Forelimb muscle (tissue), 1 donor: ENCODE results near the gene TANK. TPM values are rescaled to one million over a fixed set of nuclear protein-coding genes. Genes with fewer than 3 reads are reported as not detected.
"Not testable (repeated sequence)": the region's sequence is repeated elsewhere in the genome, so short reads cannot be mapped to it uniquely, and the experiment has no call there.

Source experiments
- DNase-seq: peaks from one replicate; pipeline ENCODE4 v3.0.0-alpha.2; 2013; ENCODE audit warnings: low read depth
- polyA plus RNA-seq: library from polyadenylated mRNA; unstranded; fragments of 120-200 nt; gene quantifications from one replicate; pipeline ENCODE4 v1.2.1, GENCODE V29; 2013; ENCODE audit not compliant: insufficient read length

Gene TANK
- polyA plus RNA-seq, 1 donor: 27.9 TPM

GRCh38 chr2:161166538-161167409 lies 6.5 kb downstream of the TANK start:
- DNase-seq: no peak

- no peak for DNase-seq
These were observed 9.1 kb downstream of the TANK start for GRCh38 chr2:161169335-161169734.

- DNase-seq: no peak
These were observed 10.1 kb downstream of the TANK start for GRCh38 chr2:161170377-161170776.

- no peak for DNase-seq
These were observed 11.0 kb downstream of the TANK start for GRCh38 chr2:161170958-161171932.

- DNase-seq: no peak
These were observed 12.8 kb downstream of the TANK start for GRCh38 chr2:161172901-161173540.

- DNase-seq: no peak
These were observed 13.4 kb downstream of the TANK start for GRCh38 chr2:161173541-161174194.

- no peak for DNase-seq
These were observed 17.7 kb downstream of the TANK start for GRCh38 chr2:161177969-161178368.

- no peak for DNase-seq
These were observed 18.5 kb downstream of the TANK start for GRCh38 chr2:161178756-161179155.

GRCh38 chr2:161190050-161190449 lies 29.8 kb downstream of the TANK start:
- no peak for DNase-seq

GRCh38 chr2:161195602-161196001 lies 35.4 kb downstream of the TANK start:
- DNase-seq: not testable (repeated sequence)

GRCh38 chr2:161199912-161200701 lies 39.9 kb downstream of the TANK start:
- DNase-seq: no peak

GRCh38 chr2:161204846-161205245 lies 44.6 kb downstream of the TANK start:
- DNase-seq: no peak

- DNase-seq: no peak
These were observed 46.3 kb downstream of the TANK start for GRCh38 chr2:161206471-161207032.

GRCh38 chr2:161207941-161208340 lies 47.7 kb downstream of the TANK start:
- no peak for DNase-seq

GRCh38 chr2:161208527-161209139 lies 48.4 kb downstream of the TANK start:
- no peak for DNase-seq

GRCh38 chr2:161209902-161210301 lies 49.7 kb downstream of the TANK start:
- DNase-seq: no peak

GRCh38 chr2:161217597-161218185 lies 57.5 kb downstream of the TANK start:
- DNase-seq: no peak

- no peak for DNase-seq
These were observed 59.0 kb downstream of the TANK start for GRCh38 chr2:161219211-161219610.

GRCh38 chr2:161223139-161223732 lies 63.0 kb downstream of the TANK start:
- DNase-seq: no peak
